GM12891 (cell line): ENCODE measurements around the gene LCN2.
A peak's percentile ranks its signal among the peaks of the same experiment; 100 is the strongest.

Source experiments
- DNase-seq: peaks from one replicate; pipeline ENCODE4 v3.0.0; 2011; ENCODE audit warnings: low spot score; ENCODE audit not compliant: insufficient read length
- FAIRE-seq: peaks from 2 replicates; lab custom pipeline; 2011; peaks lifted over from hg19 to GRCh38; lab: Jason Lieb, UNC
- PAX5 ChIP-seq: IDR thresholded peaks from 2 replicates; pipeline ENCODE4 v1.6.1; 2011; ENCODE audit warnings: low read length, moderate library complexity, mild to moderate bottlenecking; ENCODE audit not compliant: insufficient read depth, severe bottlenecking
- POLR2A ChIP-seq: IDR thresholded peaks from 2 replicates; pipeline ENCODE4 v1.6.1; 2011; ENCODE audit warnings: low read depth, low read length, control low read depth
- POLR2AphosphoS5 ChIP-seq: IDR thresholded peaks from 2 replicates; pipeline ENCODE4 v1.6.1; 2011; ENCODE audit warnings: low read depth, low read length, control low read depth
- POU2F2 ChIP-seq: IDR thresholded peaks from 2 replicates; pipeline ENCODE4 v1.6.1; 2011; ENCODE audit warnings: low read depth, mild to moderate bottlenecking, control low read depth, low read length, moderate library complexity
- SPI1 ChIP-seq: IDR thresholded peaks from 2 replicates; pipeline ENCODE4 v1.6.1; 2011; ENCODE audit warnings: low read depth, low read length, control low read depth
- TAF1 ChIP-seq: IDR thresholded peaks from 2 replicates; pipeline ENCODE4 v1.6.1; 2011; ENCODE audit warnings: low read depth, low read length, control low read depth

LCN2 gene

DNA sequence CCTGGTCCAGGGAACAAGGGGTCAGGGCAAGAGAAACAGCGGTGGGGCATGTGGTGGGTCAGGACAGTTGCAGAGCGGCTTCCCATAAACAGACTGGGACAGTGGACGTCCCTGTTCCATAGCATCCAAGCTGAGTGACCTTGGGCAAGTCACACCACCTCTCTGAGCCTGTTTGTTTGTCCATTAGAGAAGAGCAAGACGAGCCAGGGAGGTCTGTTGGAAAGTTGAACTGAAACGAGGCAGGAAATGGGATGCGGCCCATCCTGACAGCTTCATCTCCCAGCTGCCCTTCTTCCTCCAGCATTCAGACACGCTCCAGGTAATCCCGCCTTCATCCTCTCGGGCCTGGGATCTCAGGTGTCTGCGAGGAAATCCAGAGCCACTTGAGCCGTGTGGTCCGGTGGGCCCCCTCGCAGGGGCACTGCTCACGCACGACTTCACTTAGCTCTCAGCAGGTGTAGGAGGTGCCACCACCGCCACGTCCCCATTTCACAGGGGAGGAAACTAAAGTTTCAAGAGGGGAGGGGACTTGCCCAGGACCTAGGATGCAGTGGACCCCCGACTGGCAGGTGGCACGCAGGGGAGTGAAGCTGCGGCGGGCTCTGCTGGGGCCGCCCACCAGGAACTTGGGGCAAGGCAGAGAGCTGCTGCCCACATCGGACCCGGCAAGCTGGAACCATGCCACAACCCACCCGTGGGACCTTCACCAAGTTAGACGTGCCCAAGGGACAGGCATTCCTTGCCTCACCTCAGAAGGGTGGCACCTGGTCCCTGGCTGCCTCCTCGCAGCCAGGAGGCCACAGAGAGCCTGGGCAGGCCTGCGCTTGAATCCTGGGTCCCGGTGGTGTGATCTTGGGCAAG is 34.7 kb upstream of the LCN2 start:
- DNase-seq (no peak), FAIRE-seq (no peak)
- TF ChIP-seq POLR2AphosphoS5 (0 out of 2 replicates have a peak, but pooled peaks have one; percentile 5), TAF1 (no peak)

- peak; percentile 77 for FAIRE-seq
- DNase-seq, result peak; percentile 66
- TF ChIP-seq POU2F2 (no peak), SPI1 (peak; percentile 61)
Observed at GRCh38 chr9:128115187-128116103, 33.8 kb upstream of the LCN2 start.

GRCh38 chr9:128116104-128117083 is 32.9 kb upstream of the LCN2 start:
- FAIRE-seq, result peak; percentile 20

DNA sequence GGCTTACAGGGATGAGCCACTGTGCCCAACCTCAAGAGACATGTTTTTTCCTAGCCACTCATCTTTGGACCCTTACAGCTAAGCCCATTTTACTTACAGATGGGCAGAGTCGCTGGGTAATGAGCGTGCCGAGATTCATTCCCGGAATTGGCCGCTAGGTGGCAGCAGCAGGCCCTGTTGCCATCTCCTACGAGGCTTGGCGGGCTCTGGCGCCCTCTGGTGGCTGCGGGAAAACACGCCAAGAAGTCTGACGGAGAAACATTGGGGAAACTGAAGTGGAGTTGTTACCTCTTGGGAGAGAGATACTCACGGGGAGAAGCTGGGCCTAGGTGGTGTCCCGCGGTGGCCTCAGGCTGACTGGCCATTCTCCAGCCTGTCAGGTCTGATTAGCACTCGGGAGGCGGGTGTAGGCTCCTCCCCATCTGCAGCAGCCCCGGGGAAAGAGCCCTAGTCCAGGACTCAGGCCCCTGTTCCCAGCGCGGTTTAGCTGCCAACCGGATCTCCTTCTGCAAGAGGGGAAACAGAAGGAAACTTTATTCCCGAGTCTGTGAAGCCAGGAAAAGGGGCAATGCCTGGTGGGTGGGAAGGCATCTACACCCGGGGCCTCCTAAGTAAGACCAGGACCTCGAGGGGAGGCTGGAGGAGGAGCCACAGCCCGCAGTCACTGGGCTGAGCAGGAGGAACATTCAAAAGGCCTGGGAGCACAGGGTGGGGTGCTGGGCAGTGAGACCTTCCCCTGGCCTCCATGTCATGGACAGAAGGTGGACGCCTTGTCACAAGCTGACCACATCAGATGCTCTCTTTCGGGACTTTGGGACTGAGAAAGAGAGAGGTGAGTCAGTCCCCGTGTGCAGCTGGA is 31.4 kb upstream of the LCN2 start:
- DNase-seq, result peak; percentile 84
- no peak; the same call in 1 of the 2 replicates for TF ChIP-seq POLR2AphosphoS5
- TF ChIP-seq POU2F2, result peak; percentile 72; the same call in 1 of the 2 replicates
- no peak for TF ChIP-seq POLR2A
- peak; percentile 97 for FAIRE-seq

More at GRCh38 chr9:128116104-128117083, 32.9 kb upstream of the LCN2 start:
- no peak for DNase-seq
- no peak for TF ChIP-seq PAX5
- TF ChIP-seq SPI1, result no peak
- TF ChIP-seq TAF1, result no peak
- no peak for TF ChIP-seq POLR2A
- no peak for TF ChIP-seq POU2F2
- TF ChIP-seq POLR2AphosphoS5, result no peak

- DNase-seq, result no peak
- TF ChIP-seq PAX5, result no peak
- no peak for TF ChIP-seq TAF1
- FAIRE-seq, result no peak
Observed at GRCh38 chr9:128118472-128118857, 30.8 kb upstream of the LCN2 start.

DNA sequence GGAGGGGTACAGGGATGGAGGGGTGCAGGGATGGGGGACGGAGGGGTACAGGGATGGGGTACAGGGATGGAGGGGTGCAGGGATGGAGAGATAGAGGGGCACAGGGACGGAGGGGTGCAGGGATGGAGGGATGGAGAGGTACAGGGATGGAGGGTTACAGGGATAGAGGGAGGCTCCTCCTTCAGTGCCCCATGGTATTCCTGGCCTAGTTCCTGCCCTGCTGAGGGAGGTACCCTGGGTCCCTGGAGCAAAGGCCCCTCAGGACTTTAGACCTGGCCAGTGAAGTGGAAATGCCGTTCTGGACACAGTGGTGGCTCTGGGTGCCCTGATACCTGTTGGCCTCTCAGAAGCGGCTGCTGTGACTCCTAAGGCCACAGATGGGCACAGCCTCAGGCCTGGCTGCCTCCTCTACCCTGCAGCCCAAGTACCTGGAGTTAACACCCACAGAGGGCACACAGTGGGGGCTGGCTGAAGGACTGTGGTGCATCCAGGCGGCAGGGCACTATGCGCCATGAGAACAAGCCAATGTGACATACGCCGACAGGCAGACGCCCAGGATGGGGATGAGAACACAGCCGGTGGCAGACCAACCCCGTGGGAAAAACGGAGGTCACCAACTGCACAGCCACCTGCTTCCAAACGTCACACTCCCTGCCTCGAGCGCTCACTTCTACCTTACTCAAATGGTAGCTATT is 30.1 kb upstream of the LCN2 start:
- DNase-seq (no peak), FAIRE-seq (no peak)
- TF ChIP-seq SPI1 (no peak), POLR2A (peak; percentile 53; the same call in 1 of the 2 replicates)

- no peak for DNase-seq
- no peak for FAIRE-seq
- no peak for TF ChIP-seq TAF1
- no peak for TF ChIP-seq POU2F2
- no peak for TF ChIP-seq SPI1
- TF ChIP-seq PAX5, result no peak
- no peak for TF ChIP-seq POLR2A
Observed at GRCh38 chr9:128120061-128120740, 29.1 kb upstream of the LCN2 start.

DNA sequence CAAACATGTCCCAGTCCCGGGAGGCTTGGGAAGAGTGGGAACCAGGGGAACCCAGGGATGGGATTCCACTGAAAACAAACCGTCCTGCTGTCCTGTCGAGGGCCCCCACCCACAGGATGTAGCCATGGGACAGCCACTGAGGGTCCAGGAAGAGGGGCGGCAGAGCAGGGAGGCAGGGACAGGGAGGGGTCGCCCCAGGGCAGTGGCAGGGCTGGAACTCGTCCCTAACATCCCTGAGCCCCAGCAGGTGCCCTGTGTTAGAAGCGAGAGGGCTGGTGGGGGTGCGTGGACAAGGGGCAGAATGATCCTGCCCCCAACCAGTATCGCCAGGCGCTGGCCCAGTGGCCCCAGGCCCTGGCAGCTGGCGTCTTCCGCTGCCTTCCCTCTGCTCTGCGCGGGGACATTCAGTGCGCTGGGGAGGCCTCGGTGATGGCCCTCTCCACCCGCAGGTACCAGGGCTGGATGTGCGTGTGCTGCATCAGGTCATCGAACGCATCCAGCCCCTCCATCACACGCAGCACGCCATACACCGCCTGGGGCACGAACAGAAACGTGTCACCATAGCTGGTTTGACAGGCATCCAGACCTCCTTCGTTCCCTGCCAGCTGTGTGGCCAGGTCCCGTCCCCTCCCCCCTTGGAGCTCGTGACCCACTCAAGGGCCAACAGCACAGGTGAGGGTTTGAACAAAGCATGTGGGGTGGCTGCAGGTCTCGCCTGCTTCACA is 28.4 kb upstream of the LCN2 start:
- no peak for DNase-seq
- FAIRE-seq, result no peak
- TF ChIP-seq TAF1 (no peak), POU2F2 (no peak), POLR2AphosphoS5 (no peak), SPI1 (no peak), POLR2A (no peak)
